Measurements from ENCODE around the gene IL4R.

The IL4R gene

DNA sequence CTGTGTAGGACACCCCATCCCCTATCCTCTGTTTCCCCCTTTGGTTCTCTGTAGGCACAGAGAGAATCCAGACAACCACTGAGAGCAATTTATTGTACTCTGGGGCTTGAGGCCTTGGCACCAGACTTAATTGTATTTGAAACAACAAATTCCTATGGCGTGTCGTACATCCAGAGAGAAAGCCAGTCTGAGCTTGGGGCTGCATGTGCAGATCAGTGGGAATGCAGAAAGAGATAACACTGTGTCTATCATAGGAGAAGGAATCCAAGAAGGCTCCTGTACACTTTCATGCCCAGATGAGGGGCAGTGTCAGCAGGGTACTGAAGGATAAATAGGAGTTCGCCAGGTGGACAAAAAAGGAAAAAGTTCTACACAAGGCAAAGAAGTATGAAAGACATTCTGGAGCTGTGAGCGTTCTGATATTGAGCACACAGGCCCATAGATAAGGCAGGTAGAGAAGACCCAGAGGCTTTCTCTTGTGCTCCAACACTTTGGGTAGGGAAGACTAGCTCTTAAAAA lies 22.0 kb upstream of the IL4R start:
- TF ChIP-seq ZFX (IDR thresholded peaks at IDR 0.05): no peak
- TF ChIP-seq, protein P1, sequence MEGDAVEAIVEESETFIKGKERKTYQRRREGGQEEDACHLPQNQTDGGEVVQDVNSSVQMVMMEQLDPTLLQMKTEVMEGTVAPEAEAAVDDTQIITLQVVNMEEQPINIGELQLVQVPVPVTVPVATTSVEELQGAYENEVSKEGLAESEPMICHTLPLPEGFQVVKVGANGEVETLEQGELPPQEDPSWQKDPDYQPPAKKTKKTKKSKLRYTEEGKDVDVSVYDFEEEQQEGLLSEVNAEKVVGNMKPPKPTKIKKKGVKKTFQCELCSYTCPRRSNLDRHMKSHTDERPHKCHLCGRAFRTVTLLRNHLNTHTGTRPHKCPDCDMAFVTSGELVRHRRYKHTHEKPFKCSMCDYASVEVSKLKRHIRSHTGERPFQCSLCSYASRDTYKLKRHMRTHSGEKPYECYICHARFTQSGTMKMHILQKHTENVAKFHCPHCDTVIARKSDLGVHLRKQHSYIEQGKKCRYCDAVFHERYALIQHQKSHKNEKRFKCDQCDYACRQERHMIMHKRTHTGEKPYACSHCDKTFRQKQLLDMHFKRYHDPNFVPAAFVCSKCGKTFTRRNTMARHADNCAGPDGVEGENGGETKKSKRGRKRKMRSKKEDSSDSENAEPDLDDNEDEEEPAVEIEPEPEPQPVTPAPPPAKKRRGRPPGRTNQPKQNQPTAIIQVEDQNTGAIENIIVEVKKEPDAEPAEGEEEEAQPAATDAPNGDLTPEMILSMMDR (conservative IDR thresholded peaks at IDR 0.05): no peak

DNA sequence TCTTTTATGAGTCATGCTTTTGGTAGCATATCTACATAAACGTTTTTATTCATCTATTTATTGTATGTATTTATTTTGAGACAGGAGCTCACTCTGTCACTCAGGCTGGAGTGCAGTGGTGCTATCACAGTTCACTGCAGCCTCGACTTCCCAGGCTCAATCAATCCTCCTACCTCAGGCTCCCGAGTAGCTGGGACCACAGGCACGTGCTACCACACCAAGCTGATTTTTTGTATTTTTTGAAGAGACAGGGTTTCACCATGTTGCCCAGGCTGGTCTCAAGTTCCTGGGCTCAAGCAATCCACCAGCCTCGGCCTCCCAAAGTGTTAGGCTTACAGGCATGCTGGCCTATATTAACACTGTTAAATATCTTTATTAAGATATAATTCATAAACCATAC lies 20.4 kb upstream of the IL4R start:
- no peak overlapping the region for H3K27ac ChIP-seq
- no peak for TF ChIP-seq ZFX (IDR thresholded peaks at IDR 0.05)
- TF ChIP-seq, protein P1 (conservative IDR thresholded peaks at IDR 0.05): no peak

More for the DNA sequence above, 22.0 kb upstream of the IL4R start:
- H3K27ac ChIP-seq: no peak overlapping the region

DNA sequence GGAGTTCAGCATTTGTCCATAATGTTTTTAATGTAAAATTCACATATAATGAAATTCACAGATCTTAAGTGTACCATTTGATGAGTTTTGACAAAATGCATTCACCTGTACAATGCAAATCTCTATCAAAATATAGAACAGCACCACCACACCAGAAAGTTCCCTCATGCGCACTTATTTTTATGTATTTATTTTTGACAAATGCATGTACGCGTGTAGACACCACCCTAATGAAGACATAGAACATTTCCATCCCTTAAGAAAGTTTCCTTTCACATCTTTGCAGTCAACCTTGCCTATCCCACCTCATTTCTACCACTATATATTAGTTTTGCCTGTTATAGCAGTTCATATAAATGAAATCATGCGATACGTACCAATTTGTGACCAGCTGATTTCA lies 15.6 kb upstream of the IL4R start:
- TF ChIP-seq, protein P1 (conservative IDR thresholded peaks at IDR 0.05): no peak
- TF ChIP-seq ZFX (IDR thresholded peaks at IDR 0.05): no peak
- no peak overlapping the region for H3K27ac ChIP-seq

DNA sequence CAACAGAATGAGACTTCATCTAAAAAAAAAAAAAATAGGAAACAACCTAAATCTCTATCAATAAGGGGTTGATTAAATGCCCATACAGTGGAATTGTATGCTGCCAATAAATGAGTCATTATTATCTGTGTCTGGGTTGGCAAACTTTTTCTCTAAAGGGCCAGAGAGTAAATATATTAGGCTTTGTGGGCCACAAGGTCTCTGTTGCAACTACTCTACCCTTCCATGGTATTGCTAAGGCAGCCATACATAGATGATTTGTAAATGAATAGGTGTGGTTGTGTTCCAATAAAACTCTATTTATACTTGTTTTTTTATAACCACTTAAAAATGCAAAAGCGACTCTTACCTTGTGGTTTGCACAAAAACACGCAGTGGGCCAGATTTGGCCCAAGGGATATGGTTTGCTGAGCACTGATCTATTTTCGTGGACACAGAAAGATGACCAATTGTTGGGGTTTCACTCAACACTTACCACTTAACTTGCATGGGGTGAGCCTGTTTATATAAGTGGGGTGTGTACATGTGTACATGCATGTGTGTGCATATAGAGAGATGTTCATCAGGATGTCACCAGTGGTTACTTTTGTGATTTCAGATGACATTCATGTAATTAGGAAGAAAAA lies 12.4 kb upstream of the IL4R start:
- H3K27ac ChIP-seq: no peak overlapping the region
- TF ChIP-seq ZFX (IDR thresholded peaks at IDR 0.05): no peak
- TF ChIP-seq, protein P1 (conservative IDR thresholded peaks at IDR 0.05): no peak

DNA sequence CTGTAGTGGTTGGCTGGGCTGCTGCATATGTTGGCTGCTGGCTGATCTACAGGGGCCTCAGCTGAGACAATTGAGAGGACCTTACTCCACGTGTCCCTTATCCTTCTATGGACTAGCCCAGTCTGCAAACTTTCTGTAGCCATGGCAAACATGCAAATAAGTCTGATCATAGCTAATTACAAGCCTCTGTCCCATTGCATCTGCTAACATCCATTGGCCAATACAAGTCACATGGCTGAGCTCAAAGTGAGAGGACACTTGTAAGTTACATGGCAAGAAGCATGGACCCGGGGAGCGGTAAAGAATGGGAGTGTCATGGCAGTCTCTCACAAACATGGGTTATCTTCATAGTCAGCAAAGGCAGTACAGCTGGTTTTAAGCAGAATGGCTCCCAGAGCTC lies 11.6 kb upstream of the IL4R start:
- TF ChIP-seq, protein P1 (conservative IDR thresholded peaks at IDR 0.05): no peak
- no peak for TF ChIP-seq ZFX (IDR thresholded peaks at IDR 0.05)
- H3K27ac ChIP-seq: no peak overlapping the region

DNA sequence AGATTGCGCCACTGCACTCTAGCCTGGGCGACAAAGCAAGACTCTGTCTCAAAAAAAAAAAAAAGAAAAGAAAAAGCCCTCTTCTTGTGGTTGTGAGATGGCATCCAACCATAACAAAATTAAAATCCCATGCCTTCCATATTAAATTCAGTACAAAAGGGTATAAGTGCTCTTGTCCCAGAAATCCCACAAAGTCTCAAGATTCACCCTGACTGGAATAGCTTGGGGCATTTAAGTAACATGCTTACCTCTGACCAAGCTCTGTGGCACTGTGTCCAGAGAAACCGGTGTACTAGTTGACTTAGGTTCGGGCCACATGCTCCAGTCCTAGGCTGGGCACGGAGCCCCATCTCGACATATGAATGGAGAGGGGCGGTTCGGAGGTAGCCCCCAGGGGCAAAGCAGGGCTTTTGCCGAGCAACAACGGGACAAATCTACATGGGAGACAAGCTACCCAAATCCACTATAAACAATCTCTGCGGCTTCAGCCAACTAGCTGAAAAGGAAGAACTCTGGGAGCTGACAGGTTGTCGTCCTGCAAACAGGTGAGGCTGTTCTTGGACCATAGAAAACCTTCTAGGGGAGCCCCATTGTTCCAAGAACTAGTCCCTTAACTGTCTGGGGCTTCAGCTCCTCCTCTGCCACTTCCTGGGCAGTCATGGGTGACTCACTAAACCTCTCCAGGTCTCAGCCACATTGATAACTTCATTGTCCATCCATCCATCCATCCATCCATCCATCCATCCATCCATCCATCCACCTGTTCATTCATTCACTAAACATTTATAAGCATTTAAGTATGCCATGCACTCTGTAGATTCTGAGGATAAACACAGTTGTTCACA lies 10.3 kb upstream of the IL4R start:
- no peak overlapping the region for H3K27ac ChIP-seq
- TF ChIP-seq, protein P1 (conservative IDR thresholded peaks at IDR 0.05): no peak
- no peak for TF ChIP-seq ZFX (IDR thresholded peaks at IDR 0.05)

DNA sequence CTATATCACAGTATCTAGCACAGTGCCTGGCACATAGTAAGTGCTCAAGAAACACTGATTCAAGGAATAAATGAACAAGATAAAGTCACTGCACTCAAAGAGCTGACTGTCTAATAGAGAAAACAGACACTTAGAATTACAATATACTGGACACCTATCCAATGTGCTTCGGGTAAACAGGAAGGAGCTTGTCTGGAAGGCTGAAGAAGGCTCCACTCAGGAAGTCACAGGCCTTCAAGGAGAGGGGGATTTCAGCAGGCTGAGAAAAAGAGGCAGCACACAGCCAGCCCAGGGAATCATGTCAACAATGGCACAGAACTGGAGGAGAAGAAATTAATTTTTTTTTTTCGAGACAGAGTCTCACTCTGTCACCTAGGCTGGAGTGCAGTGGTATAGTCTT lies 9.7 kb upstream of the IL4R start:
- no peak overlapping the region for H3K27ac ChIP-seq
- TF ChIP-seq ZFX (IDR thresholded peaks at IDR 0.05): no peak
- TF ChIP-seq, protein P1 (conservative IDR thresholded peaks at IDR 0.05): no peak

Data from C4-2B (cell line).